NK-92 (cell line): Measurements from ENCODE around the gene OR8B12.
"Not testable (repeated sequence)": the region's sequence is repeated elsewhere in the genome, so short reads cannot be mapped to it uniquely, and the experiment has no call there.

Experiments used
- DNase-seq: peaks from one replicate; lab custom pipeline; 2025; ENCODE audit not compliant: unreplicated experiment; lab: John Stamatoyannopoulos, UW

OR8B12 gene

GRCh38 chr11:124533626-124534025, 9.8 kb downstream of the OR8B12 start:
- DNase-seq, result no peak

- no peak for DNase-seq
Measured at GRCh38 chr11:124520550-124520854, 23.0 kb downstream of the OR8B12 start.

GRCh38 chr11:124519850-124520549, 23.5 kb downstream of the OR8B12 start:
- DNase-seq, result no peak

- DNase-seq, result no peak
Measured at GRCh38 chr11:124518989-124519451, 24.4 kb downstream of the OR8B12 start.

- no peak for DNase-seq
Measured at GRCh38 chr11:124517314-124517713, 26.1 kb downstream of the OR8B12 start.

GRCh38 chr11:124514675-124515074, 28.8 kb downstream of the OR8B12 start:
- DNase-seq, result not testable (repeated sequence)

- DNase-seq, result no peak
Measured at GRCh38 chr11:124514131-124514530, 29.3 kb downstream of the OR8B12 start.

- DNase-seq, result no peak
Measured at GRCh38 chr11:124511745-124512144, 31.7 kb downstream of the OR8B12 start.

GRCh38 chr11:124510279-124510678, 33.2 kb downstream of the OR8B12 start:
- no peak for DNase-seq

GRCh38 chr11:124499711-124500110, 43.7 kb downstream of the OR8B12 start:
- DNase-seq, result no peak

- DNase-seq, result no peak
Measured at GRCh38 chr11:124493016-124493655, 50.3 kb downstream of the OR8B12 start.
